Activated CD8-positive, alpha-beta T cell treated with anti-CD3 and anti-CD28 coated beads, Interleukin-2, amount 10 ng/mL, durations not matched to agents 7 days and 5 days (primary cell): ENCODE measurements around the gene TRIM38. TPM values are rescaled to one million over a fixed set of nuclear protein-coding genes. Genes with fewer than 3 reads are reported as not detected.

Experiments used
- ATAC-seq: fragments of 150-1000 bp; cut with Tn5 transposase; one replicate; pipeline ENCODE4 v1.10.0; 2021; ENCODE audit warnings: moderate library complexity
- CTCF ChIA-PET: fragments of 350-600 bp; sonication (Branson Sonifier 250); formaldehyde crosslinking; loops from one replicate; lab custom pipeline; 2021; ENCODE audit warnings: antibody characterized with exemption; lab: Charles Lee
- POLR2A ChIA-PET: fragments of 350-600 bp; sonication (Branson Sonifier 250); formaldehyde crosslinking; loops from one replicate; lab custom pipeline; 2021; ENCODE audit warnings: antibody characterized with exemption; lab: Charles Lee
- DNase-seq: peaks from one replicate; pipeline ENCODE4 v3.0.0-alpha.2; 2020
- H3K27ac Mint-ChIP-seq: one replicate; pipeline ENCODE4 v1.8.0; 2021; ENCODE audit warnings: mild to moderate bottlenecking, mixed read lengths
- H3K27me3 Mint-ChIP-seq: one replicate; pipeline ENCODE4 v1.8.0; 2021; ENCODE audit warnings: low read depth, mixed read lengths
- H3K36me3 Mint-ChIP-seq: one replicate; pipeline ENCODE4 v1.8.0; 2021; ENCODE audit warnings: low read depth, mixed read lengths
- H3K4me1 Mint-ChIP-seq: one replicate; pipeline ENCODE4 v1.8.0; 2021; ENCODE audit warnings: low read depth, mixed read lengths
- H3K4me3 Mint-ChIP-seq: one replicate; pipeline ENCODE4 v1.8.0; 2021; ENCODE audit warnings: mild to moderate bottlenecking, mixed read lengths
- H3K9me3 Mint-ChIP-seq: one replicate; pipeline ENCODE4 v1.8.0; 2022; ENCODE audit warnings: mixed read lengths; ENCODE audit not compliant: insufficient read depth
- total RNA-seq, 2 experiments: library from RNA; stranded (reverse); gene quantifications; one replicate each; pipeline ENCODE4 v1.2.3, GENCODE V29; 2021

TRIM38 gene
- 10 to 100 TPM; 19.1 to 19.5 TPM for total RNA-seq

GRCh38 chr6:25962149-25963127 is at the start of gene TRIM38:
Gene TRIM38, plus strand, starts transcription at chr6:25962802. Its CDS starts 3,721 bp downstream, at chr6:25966523.
- ChIA-PET CTCF (interaction anchor here (0.8 to 2.7 kb wide), 8 partner anchors 9 to 244 kb away, joined by 3 to 22 read pairs (median 4); a partner anchor contains a TSS), POLR2A (interaction anchor here (0.5 to 2.7 kb wide), 15 partner anchors 8 to 267 kb away, joined by 3 to 39 read pairs (median 4); a partner anchor contains a TSS)
- Mint-ChIP-seq H3K27me3 (no peaks in the 10 kb centered on the region), H3K9me3 (peaks cover 9% of the 10 kb centered on the region), H3K4me1 (peaks cover 65% of the 10 kb centered on the region), H3K36me3 (peaks cover 58% of the 10 kb centered on the region), H3K27ac (peak within 1 kb of the TSS; percentile 100), H3K4me3 (peak within 1 kb of the TSS; percentile 99)
- peak; percentile 91 for DNase-seq
- peak; percentile 90 for ATAC-seq

GRCh38 chr6:25913741-25914140 is 48.9 kb upstream of the TRIM38 start:
- ChIA-PET CTCF (interaction anchor here (1.0 kb wide), 1 partner anchor 79 kb away, joined by 3 read pairs; no protein-coding TSS in a partner anchor), POLR2A (no interaction called here)
- DNase-seq (no peak), ATAC-seq (no peak)
- Mint-ChIP-seq H3K27me3 (peaks cover 6% of the 10 kb centered on the region), H3K4me1 (no peaks in the 10 kb centered on the region), H3K36me3 (no peaks in the 10 kb centered on the region), H3K27ac (no peak overlapping the region), H3K9me3 (no peaks in the 10 kb centered on the region), H3K4me3 (no peak overlapping the region)

GRCh38 chr6:25916330-25916729 is 46.3 kb upstream of the TRIM38 start:
- ChIA-PET CTCF (no interaction called here), POLR2A (interaction anchor here (0.6 kb wide), 1 partner anchor 784 kb away, joined by 4 read pairs; no protein-coding TSS in a partner anchor)
- H3K36me3 Mint-ChIP-seq = no peaks in the 10 kb centered on the region
- ATAC-seq = no peak
- H3K4me1 Mint-ChIP-seq = no peaks in the 10 kb centered on the region
- H3K9me3 Mint-ChIP-seq = no peaks in the 10 kb centered on the region
- no peak overlapping the region for H3K4me3 Mint-ChIP-seq
- peaks cover 7% of the 10 kb centered on the region for H3K27me3 Mint-ChIP-seq
- no peak for DNase-seq
- no peak overlapping the region for H3K27ac Mint-ChIP-seq

- H3K27ac Mint-ChIP-seq = no peak overlapping the region
- H3K4me3 Mint-ChIP-seq = no peak overlapping the region
- H3K9me3 Mint-ChIP-seq = no peaks in the 10 kb centered on the region
- H3K4me1 Mint-ChIP-seq = no peaks in the 10 kb centered on the region
- ATAC-seq (no peak), DNase-seq (no peak)
- no peaks in the 10 kb centered on the region for H3K36me3 Mint-ChIP-seq
- ChIA-PET CTCF (interaction anchor here (0.6 kb wide), 1 partner anchor 1294 kb away, joined by 3 read pairs; no protein-coding TSS in a partner anchor), POLR2A (interaction anchor here (0.6 kb wide), 1 partner anchor 784 kb away, joined by 4 read pairs; no protein-coding TSS in a partner anchor)
- H3K27me3 Mint-ChIP-seq = peaks cover 5% of the 10 kb centered on the region
Measured at GRCh38 chr6:25916789-25917490, 45.7 kb upstream of the TRIM38 start.

GRCh38 chr6:25918083-25918683 is 44.4 kb upstream of the TRIM38 start:
- H3K27ac Mint-ChIP-seq = no peak overlapping the region

GRCh38 chr6:25919657-25920056 is 42.9 kb upstream of the TRIM38 start:
- Mint-ChIP-seq H3K36me3 (no peaks in the 10 kb centered on the region), H3K4me1 (no peaks in the 10 kb centered on the region), H3K4me3 (no peak overlapping the region), H3K9me3 (no peaks in the 10 kb centered on the region), H3K27me3 (peaks cover 3% of the 10 kb centered on the region), H3K27ac (no peak overlapping the region)
- DNase-seq (no peak), ATAC-seq (no peak)
- ChIA-PET CTCF (interaction anchor here (1.5 kb wide), 1 partner anchor 37 kb away, joined by 4 read pairs; no protein-coding TSS in a partner anchor), POLR2A (no interaction called here)

More at GRCh38 chr6:25918083-25918683, 44.4 kb upstream of the TRIM38 start:
- no peak overlapping the region for H3K4me3 Mint-ChIP-seq
- no peaks in the 10 kb centered on the region for H3K4me1 Mint-ChIP-seq
- H3K27me3 Mint-ChIP-seq = peaks cover 3% of the 10 kb centered on the region
- ChIA-PET CTCF (interaction anchor here (1.4 kb wide), 1 partner anchor 74 kb away, joined by 3 read pairs; no protein-coding TSS in a partner anchor), POLR2A (no interaction called here)
- no peaks in the 10 kb centered on the region for H3K9me3 Mint-ChIP-seq
- DNase-seq = no peak
- no peak for ATAC-seq
- no peaks in the 10 kb centered on the region for H3K36me3 Mint-ChIP-seq

- Mint-ChIP-seq H3K4me1 (no peaks in the 10 kb centered on the region), H3K36me3 (no peaks in the 10 kb centered on the region)
- POLR2A ChIA-PET = no interaction called here
Measured at GRCh38 chr6:25921525-25922203, 40.9 kb upstream of the TRIM38 start.

GRCh38 chr6:25922301-25922700 is 40.3 kb upstream of the TRIM38 start:
- DNase-seq = no peak
- H3K27ac Mint-ChIP-seq = no peak overlapping the region
- H3K27me3 Mint-ChIP-seq = peaks cover 3% of the 10 kb centered on the region
- ChIA-PET CTCF (no interaction called here), POLR2A (no interaction called here)
- H3K36me3 Mint-ChIP-seq = no peaks in the 10 kb centered on the region
- ATAC-seq = no peak
- H3K9me3 Mint-ChIP-seq = no peaks in the 10 kb centered on the region
- H3K4me1 Mint-ChIP-seq = no peaks in the 10 kb centered on the region
- no peak overlapping the region for H3K4me3 Mint-ChIP-seq

More at GRCh38 chr6:25921525-25922203, 40.9 kb upstream of the TRIM38 start:
- no peak for ATAC-seq
- DNase-seq = no peak
- Mint-ChIP-seq H3K9me3 (no peaks in the 10 kb centered on the region), H3K27ac (no peak overlapping the region), H3K27me3 (peaks cover 3% of the 10 kb centered on the region), H3K4me3 (no peak overlapping the region)
- CTCF ChIA-PET = no interaction called here

GRCh38 chr6:25925876-25926275 is 36.7 kb upstream of the TRIM38 start:
- ChIA-PET POLR2A (no interaction called here), CTCF (interaction anchor here (1.4 to 1.6 kb wide), 2 partner anchors 27 to 206 kb away, joined by 4 to 5 read pairs; no protein-coding TSS in a partner anchor)
- ATAC-seq (no peak), DNase-seq (no peak)
- Mint-ChIP-seq H3K27me3 (peaks cover 2% of the 10 kb centered on the region), H3K36me3 (no peaks in the 10 kb centered on the region), H3K4me1 (no peaks in the 10 kb centered on the region), H3K4me3 (no peak overlapping the region), H3K9me3 (no peaks in the 10 kb centered on the region), H3K27ac (no peak overlapping the region)

GRCh38 chr6:25927178-25927577 is 35.4 kb upstream of the TRIM38 start:
- Mint-ChIP-seq H3K9me3 (no peaks in the 10 kb centered on the region), H3K4me3 (no peak overlapping the region), H3K36me3 (no peaks in the 10 kb centered on the region), H3K27ac (no peak overlapping the region), H3K27me3 (no peaks in the 10 kb centered on the region), H3K4me1 (no peaks in the 10 kb centered on the region)
- CTCF ChIA-PET = interaction anchor here (0.7 to 1.6 kb wide), 4 partner anchors 10 to 207 kb away, joined by 3 to 5 read pairs (median 4); no protein-coding TSS in a partner anchor
- DNase-seq = no peak
- no peak for ATAC-seq
- POLR2A ChIA-PET = no interaction called here
